ENCODE measurements around the gene TAAR2. TPM values are rescaled to one million over a fixed set of nuclear protein-coding genes. Genes with fewer than 3 reads are reported as not detected.

TAAR2 gene
- total and polyA plus RNA-seq, 2 of the 13 experiments (the other 11 are each of a cell fraction or from before 2014, with no cell fraction given) = not detected

- TF ChIP-seq POGK (CRISPR knock-in tag; conservative IDR thresholded peaks at IDR 0.05) (no peak), ZC3H13 (CRISPR knock-in tag; IDR thresholded peaks at IDR 0.05) (no peak), PAF1 (CRISPR knock-in tag; IDR thresholded peaks at IDR 0.05) (no peak), ARNT2 (CRISPR knock-in tag; IDR thresholded peaks at IDR 0.05; ENCODE audit: low read depth) (no peak), ZSCAN21 (CRISPR knock-in tag; IDR thresholded peaks at IDR 0.05; ENCODE audit: borderline replicate concordance) (no peak), AGO1 (IDR thresholded peaks at IDR 0.05; ENCODE audit: low read depth, low read length, poor library complexity, severe bottlenecking) (no peak), FOXP4 (CRISPR knock-in tag; IDR thresholded peaks at IDR 0.05) (peak; percentile 52; the same call in 1 of the 2 replicates), TCF7 (IDR thresholded peaks at IDR 0.05; ENCODE audit: low read depth) (no peak), ZNF142 (CRISPR knock-in tag; IDR thresholded peaks at IDR 0.05) (no peak), ZFAT (CRISPR knock-in tag; conservative IDR thresholded peaks at IDR 0.05) (no peak), HNF4A (CRISPR knock-in tag; IDR thresholded peaks at IDR 0.05) (peak; percentile 60), TRIM22 (IDR thresholded peaks at IDR 0.05) (no peak)
These were observed 47.2 kb upstream of the TAAR2 start (continued) for GRCh38 chr6:132671295-132671694.
